PC-9 (cell line): ENCODE measurements around the gene CTIF. TPM values are rescaled to one million over a fixed set of nuclear protein-coding genes. Genes with fewer than 3 reads are reported as not detected.

Source experiments
- BruUV-seq: library from RNA; stranded (reverse); fragments of 400-500 nt; replicated peaks from 2 replicates; lab custom pipeline; 2021; lab: Mats Ljungman, UMichigan
- CTCF ChIA-PET: fragments of 300-600 bp; sonication (Branson Sonifier 250); formaldehyde crosslinking; loops from one replicate; lab custom pipeline; 2022; ENCODE audit warnings: antibody characterized with exemption; lab: Charles Lee
- POLR2A ChIA-PET: fragments of 300-600 bp; sonication (Branson Sonifier 250); formaldehyde crosslinking; loops from one replicate; lab custom pipeline; 2022; ENCODE audit warnings: antibody characterized with exemption; ENCODE audit not compliant: unreplicated experiment; lab: Charles Lee
- DNase-seq, 2 experiments: peaks; one replicate each; pipeline versions ENCODE4 v3.0.0 to v3.0.0-alpha.2; 2015 to 2022; ENCODE audit warnings: mixed read lengths in 1 of 2
- H2AFZ ChIP-seq: fragments of 200-600 bp; sonication (generic); 2 replicates; pipeline ENCODE4 v1.8.1; 2017; ENCODE audit warnings: antibody characterized with exemption
- H3F3A ChIP-seq: fragments of 200-600 bp; sonication (generic); 2 replicates; pipeline ENCODE4 v1.8.1; 2017; ENCODE audit warnings: antibody characterized with exemption, mild to moderate bottlenecking, low read depth; ENCODE audit not compliant: insufficient read depth
- H3K27ac ChIP-seq: fragments of 200-600 bp; sonication (generic); 2 replicates; pipeline ENCODE4 v1.6.1; 2016; ENCODE audit warnings: mixed run types
- H3K27me3 ChIP-seq: fragments of 200-600 bp; sonication (generic); 2 replicates; pipeline ENCODE4 v1.6.1; 2016; ENCODE audit warnings: low read depth, mixed run types; ENCODE audit not compliant: insufficient read depth
- H3K36me3 ChIP-seq: fragments of 200-600 bp; sonication (generic); 2 replicates; pipeline ENCODE4 v1.6.1; 2016; ENCODE audit warnings: low read depth, mixed run types
- H3K4me1 ChIP-seq: fragments of 200-600 bp; sonication (generic); replicated peaks from 2 replicates; pipeline ENCODE4 v1.6.1; 2016; ENCODE audit warnings: mixed run types; ENCODE audit not compliant: insufficient read depth
- H3K4me2 ChIP-seq: fragments of 200-600 bp; sonication (generic); 2 replicates; pipeline ENCODE4 v1.6.1; 2017; ENCODE audit warnings: mixed run types
- H3K4me3 ChIP-seq: fragments of 200-600 bp; sonication (generic); 2 replicates; pipeline ENCODE4 v1.6.1; 2016; ENCODE audit warnings: mixed run types
- H3K79me2 ChIP-seq: fragments of 200-600 bp; sonication (generic); 2 replicates; pipeline ENCODE4 v1.6.1; 2017; ENCODE audit warnings: low read depth, mixed run types
- H3K9me2 ChIP-seq: fragments of 200-600 bp; sonication (generic); 2 replicates; pipeline ENCODE4 v1.8.1; 2017; ENCODE audit warnings: mild to moderate bottlenecking; ENCODE audit not compliant: insufficient read depth
- H3K9me3 ChIP-seq: fragments of 200-600 bp; sonication (generic); 2 replicates; pipeline ENCODE4 v1.8.1; 2016; ENCODE audit warnings: low read depth; ENCODE audit not compliant: insufficient read depth
- H4K20me1 ChIP-seq: fragments of 200-600 bp; sonication (generic); 2 replicates; pipeline ENCODE4 v1.8.1; 2017; ENCODE audit not compliant: insufficient read depth
- EZH2 ChIP-seq: fragments of 200-600 bp; sonication (generic); IDR thresholded peaks from 2 replicates; pipeline ENCODE4 v1.8.0; 2017; ENCODE audit warnings: antibody characterized with exemption, low read depth
- intact Hi-C: fragments of 100-400 bp; cut with micrococcal nuclease; formaldehyde crosslinking; loops from one replicate; pipeline ENCODE4 v1.10.0; 2022; ENCODE audit not compliant: unreplicated experiment
- total RNA-seq: library from RNA; stranded (reverse); gene quantifications from 2 replicates; pipeline ENCODE4 v1.2.3, GENCODE V29; 2021
- TF ChIP-seq, protein P1 (sequence below): fragments of 200-600 bp; sonication (generic); conservative IDR thresholded peaks from 2 replicates; pipeline ENCODE4 v1.6.1; 2017; ENCODE audit warnings: mixed run types, antibody characterized with exemption, mild to moderate bottlenecking, moderate library complexity

Gene CTIF
- total RNA-seq, 1 experiment from 2014 or later: 26.2 TPM

DNA sequence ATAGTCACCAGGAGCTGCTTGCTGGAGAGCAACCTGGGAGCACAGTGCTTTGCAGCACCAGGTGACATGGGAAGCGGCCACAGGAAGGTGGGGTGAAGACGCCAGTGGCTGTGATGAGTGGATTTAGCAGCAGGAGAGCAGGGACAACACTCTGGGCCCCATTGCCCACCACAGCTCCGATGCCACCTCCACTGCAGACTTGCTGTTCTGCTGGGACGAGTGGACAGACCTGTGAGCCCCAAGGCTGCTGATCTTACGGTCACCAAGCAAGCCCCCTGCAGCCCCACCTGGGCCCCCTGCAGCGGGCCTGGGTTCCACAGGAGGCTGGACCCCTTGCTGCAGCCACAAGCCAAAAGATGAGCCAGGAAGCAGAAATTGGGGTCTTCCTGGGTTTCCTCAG lies 73.7 kb downstream of the CTIF start:
- H3F3A ChIP-seq: no peaks in the 10 kb centered on the region
- H3K9me3 ChIP-seq: no peaks in the 10 kb centered on the region
- TF ChIP-seq EZH2: no peak
- TF ChIP-seq, protein P1, sequence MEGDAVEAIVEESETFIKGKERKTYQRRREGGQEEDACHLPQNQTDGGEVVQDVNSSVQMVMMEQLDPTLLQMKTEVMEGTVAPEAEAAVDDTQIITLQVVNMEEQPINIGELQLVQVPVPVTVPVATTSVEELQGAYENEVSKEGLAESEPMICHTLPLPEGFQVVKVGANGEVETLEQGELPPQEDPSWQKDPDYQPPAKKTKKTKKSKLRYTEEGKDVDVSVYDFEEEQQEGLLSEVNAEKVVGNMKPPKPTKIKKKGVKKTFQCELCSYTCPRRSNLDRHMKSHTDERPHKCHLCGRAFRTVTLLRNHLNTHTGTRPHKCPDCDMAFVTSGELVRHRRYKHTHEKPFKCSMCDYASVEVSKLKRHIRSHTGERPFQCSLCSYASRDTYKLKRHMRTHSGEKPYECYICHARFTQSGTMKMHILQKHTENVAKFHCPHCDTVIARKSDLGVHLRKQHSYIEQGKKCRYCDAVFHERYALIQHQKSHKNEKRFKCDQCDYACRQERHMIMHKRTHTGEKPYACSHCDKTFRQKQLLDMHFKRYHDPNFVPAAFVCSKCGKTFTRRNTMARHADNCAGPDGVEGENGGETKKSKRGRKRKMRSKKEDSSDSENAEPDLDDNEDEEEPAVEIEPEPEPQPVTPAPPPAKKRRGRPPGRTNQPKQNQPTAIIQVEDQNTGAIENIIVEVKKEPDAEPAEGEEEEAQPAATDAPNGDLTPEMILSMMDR: no peak
- BruUV-seq: no TSS peak
- no peak overlapping the region for H3K4me2 ChIP-seq
- H3K4me1 ChIP-seq: no peaks in the 10 kb centered on the region
- H3K79me2 ChIP-seq: no peaks in the 10 kb centered on the region
- POLR2A ChIA-PET: no interaction called here
- H4K20me1 ChIP-seq: peaks cover 3% of the 10 kb centered on the region; the same call in 1 of the 2 replicates
- no peak overlapping the region for H3K4me3 ChIP-seq
- no peaks in the 10 kb centered on the region for H3K36me3 ChIP-seq
- no peak overlapping the region for H2AFZ ChIP-seq
- intact Hi-C loops: no loop called here
- no peaks in the 10 kb centered on the region for H3K27me3 ChIP-seq
- DNase-seq: no peak
- no peaks in the 10 kb centered on the region for H3K9me2 ChIP-seq
- no peak overlapping the region for H3K27ac ChIP-seq
- CTCF ChIA-PET: no interaction called here

- no peak overlapping the region for H3K4me2 ChIP-seq
- no peak overlapping the region for H2AFZ ChIP-seq
- H3K9me3 ChIP-seq: no peaks in the 10 kb centered on the region
- H3K36me3 ChIP-seq: no peaks in the 10 kb centered on the region
- ChIA-PET POLR2A (no interaction called here), CTCF (interaction anchor here (1.3 kb wide), 1 partner anchor 8 kb away, joined by 3 read pairs; no protein-coding TSS in a partner anchor)
- no peak for DNase-seq
- no peaks in the 10 kb centered on the region for H3F3A ChIP-seq
- H3K27ac ChIP-seq: no peak overlapping the region
- BruUV-seq: no TSS peak
- no peak overlapping the region for H3K4me3 ChIP-seq
- H4K20me1 ChIP-seq: peaks cover 3% of the 10 kb centered on the region; the same call in 1 of the 2 replicates
- no peaks in the 10 kb centered on the region for H3K4me1 ChIP-seq
- TF ChIP-seq, protein P1: no peak
- no peak for TF ChIP-seq EZH2
- H3K27me3 ChIP-seq: no peaks in the 10 kb centered on the region
- no peaks in the 10 kb centered on the region for H3K79me2 ChIP-seq
- no peaks in the 10 kb centered on the region for H3K9me2 ChIP-seq
- intact Hi-C loops: no loop called here
Observed at GRCh38 chr18:48612917-48613316, 74.1 kb downstream of the CTIF start.

- no peaks in the 10 kb centered on the region for H3K27me3 ChIP-seq
- no peaks in the 10 kb centered on the region for H3K4me1 ChIP-seq
- ChIA-PET POLR2A (no interaction called here), CTCF (interaction anchor here (1.3 kb wide), 1 partner anchor 9 kb away, joined by 3 read pairs; no protein-coding TSS in a partner anchor)
- no peak for DNase-seq
- no peak overlapping the region for H3K27ac ChIP-seq
- H3K4me3 ChIP-seq: no peak overlapping the region
- H3K4me2 ChIP-seq: no peak overlapping the region
- no peaks in the 10 kb centered on the region for H3K9me3 ChIP-seq
- TF ChIP-seq, protein P1: no peak
- no peak for TF ChIP-seq EZH2
- H3K36me3 ChIP-seq: no peaks in the 10 kb centered on the region
- no peaks in the 10 kb centered on the region for H3K79me2 ChIP-seq
- H3F3A ChIP-seq: no peaks in the 10 kb centered on the region
- no peak overlapping the region for H2AFZ ChIP-seq
- peaks cover 3% of the 10 kb centered on the region; the same call in 1 of the 2 replicates for H4K20me1 ChIP-seq
- H3K9me2 ChIP-seq: no peaks in the 10 kb centered on the region
- no TSS peak for BruUV-seq
- intact Hi-C loops: no loop called here
Observed at GRCh38 chr18:48613589-48614404, 75.0 kb downstream of the CTIF start.
